Measurements from ENCODE around the gene PLA2G4F. TPM values are rescaled to one million over a fixed set of nuclear protein-coding genes. Genes with fewer than 3 reads are reported as not detected.

Gene PLA2G4F
- total RNA-seq, 2 experiments from 2014 or later: not detected

DNA sequence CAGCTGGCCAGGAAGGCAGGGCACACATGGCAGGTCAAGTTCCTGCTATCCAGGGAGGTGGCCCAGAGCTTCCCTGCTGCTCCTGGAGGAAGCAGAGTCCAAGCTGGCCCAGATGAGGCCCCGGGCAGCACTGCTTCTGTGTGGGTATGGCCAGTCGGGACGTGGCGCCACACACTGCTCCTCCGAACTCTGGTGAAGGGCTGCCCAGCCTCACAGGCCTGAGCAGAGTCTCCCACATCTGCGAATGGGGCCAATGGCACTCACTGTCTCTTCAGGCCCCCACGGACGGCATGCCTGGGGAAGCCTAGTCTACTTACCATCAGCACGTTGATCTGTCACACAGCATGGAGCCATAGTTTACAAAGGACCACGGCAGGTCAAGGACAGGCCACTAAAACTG is 2.5 kb upstream of the PLA2G4F start:
- no peak overlapping the region for H3K4me3 Mint-ChIP-seq
- ATAC-seq (ENCODE audit: low read depth) (no peak), DNase-seq (no peak)
- POLR2A ChIA-PET: interaction anchor here (0.6 kb wide), 1 partner anchor 34 kb away, joined by 3 read pairs; no protein-coding TSS in a partner anchor
- H3K27me3 Mint-ChIP-seq: no peaks in the 10 kb centered on the region
- H3K27ac Mint-ChIP-seq: no peak overlapping the region
- peaks cover 14% of the 10 kb centered on the region for H3K36me3 Mint-ChIP-seq
- H3K4me1 Mint-ChIP-seq: peaks cover 4% of the 10 kb centered on the region
- H3K9me3 Mint-ChIP-seq: no peaks in the 10 kb centered on the region

DNA sequence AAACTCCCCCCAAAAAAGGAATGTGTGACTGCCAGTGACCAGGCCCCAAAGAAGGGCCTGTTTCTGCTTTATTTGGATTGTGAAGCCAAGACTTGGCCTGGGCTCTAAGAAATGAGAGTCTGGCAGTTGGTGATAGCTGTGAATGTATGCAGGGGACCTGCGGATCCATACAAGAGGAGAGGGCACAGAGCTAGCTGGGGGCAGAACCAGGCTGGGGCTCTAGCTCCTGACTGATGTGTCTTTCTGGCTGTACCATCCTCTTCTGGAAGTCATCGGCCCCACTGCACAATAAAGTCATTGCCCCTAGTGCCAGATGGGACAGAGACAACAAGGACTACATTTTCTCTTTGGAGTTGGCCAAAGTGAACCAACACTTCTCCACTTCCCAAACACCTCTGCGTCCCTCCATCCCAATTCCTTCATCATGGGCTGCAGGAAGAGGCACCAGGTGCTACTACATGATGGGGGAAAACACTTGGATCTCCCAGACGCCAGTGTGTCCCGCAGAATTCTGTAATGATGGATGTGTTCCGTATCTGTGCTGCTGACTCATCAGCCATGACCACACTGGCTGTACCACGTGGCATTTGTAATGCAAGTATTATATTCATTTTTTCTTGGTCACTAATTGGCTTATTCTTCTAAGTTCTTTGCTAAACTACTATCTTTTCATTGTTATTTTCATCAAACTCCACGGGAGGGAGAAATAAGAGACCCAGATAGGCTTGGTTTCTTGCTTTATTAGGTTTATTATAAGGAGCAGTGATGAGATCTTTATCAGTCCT is 1.7 kb upstream of the PLA2G4F start:
- Mint-ChIP-seq H3K27ac (no peak overlapping the region), H3K4me1 (peaks cover 4% of the 10 kb centered on the region), H3K4me3 (no peak overlapping the region), H3K36me3 (peaks cover 14% of the 10 kb centered on the region), H3K27me3 (no peaks in the 10 kb centered on the region), H3K9me3 (no peaks in the 10 kb centered on the region)
- DNase-seq (no peak), ATAC-seq (ENCODE audit: low read depth) (no peak)
- POLR2A ChIA-PET: interaction anchor here (0.6 kb wide), 1 partner anchor 35 kb away, joined by 3 read pairs; no protein-coding TSS in a partner anchor

DNA sequence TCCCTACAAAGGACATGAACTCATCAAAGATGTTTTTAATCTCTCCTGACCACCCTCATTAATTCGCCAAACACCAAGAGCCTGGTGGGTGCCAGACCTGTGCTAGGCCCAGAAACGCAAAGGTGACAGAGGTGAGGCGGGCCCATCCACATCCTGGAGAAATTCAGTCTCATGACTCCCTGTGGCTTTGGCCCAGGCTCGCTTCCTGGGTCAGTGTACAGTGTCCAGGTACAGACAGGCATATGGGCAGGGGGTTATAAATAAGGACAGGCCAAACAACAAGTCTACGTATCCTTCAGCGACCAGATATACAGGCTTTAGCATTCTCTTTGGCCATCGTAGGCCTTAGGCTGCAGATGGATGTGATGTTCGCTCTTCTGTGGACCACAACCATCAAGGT is 945 bp upstream of the PLA2G4F start:
- H3K9me3 Mint-ChIP-seq: no peaks in the 10 kb centered on the region
- peaks cover 4% of the 10 kb centered on the region for H3K4me1 Mint-ChIP-seq
- peaks cover 14% of the 10 kb centered on the region for H3K36me3 Mint-ChIP-seq
- no peak overlapping the region for H3K27ac Mint-ChIP-seq
- H3K4me3 Mint-ChIP-seq: no peak overlapping the region
- POLR2A ChIA-PET: no interaction called here
- DNase-seq: no peak
- H3K27me3 Mint-ChIP-seq: no peaks in the 10 kb centered on the region
- no peak for ATAC-seq (ENCODE audit: low read depth)

DNA sequence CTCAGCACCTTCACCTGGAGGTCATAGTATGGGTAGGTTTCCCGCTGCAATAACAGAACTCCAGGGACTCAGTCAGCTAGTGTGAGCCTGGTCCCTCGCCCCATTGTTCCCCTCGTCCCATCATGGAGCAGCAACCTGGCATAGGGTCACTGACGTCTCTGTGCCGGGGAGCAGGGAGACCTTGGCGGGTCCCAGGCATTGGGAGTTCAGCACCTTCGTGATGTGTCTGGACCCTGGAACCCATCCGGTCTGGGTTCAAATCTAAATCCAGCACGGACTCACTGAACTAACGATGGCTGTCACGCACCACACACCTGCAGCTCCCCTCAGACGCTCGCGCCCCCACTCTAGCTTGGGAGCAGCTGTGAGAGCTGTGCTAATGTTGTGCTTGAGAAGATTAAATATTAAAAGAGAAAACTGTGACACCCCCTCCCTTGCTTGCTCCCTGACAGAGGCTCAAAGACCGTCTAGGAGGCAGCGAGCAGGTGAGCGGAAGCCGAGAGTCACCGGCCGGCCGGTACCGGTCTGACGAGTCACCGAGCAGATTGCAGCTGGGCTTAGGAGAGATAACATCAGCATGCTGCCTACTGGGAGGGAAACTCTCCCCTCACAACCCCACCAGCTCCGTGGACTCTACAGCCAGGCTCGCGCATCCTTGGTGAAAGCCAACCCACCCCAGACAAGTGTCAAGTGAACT is 742 bp downstream of the PLA2G4F start:
- Mint-ChIP-seq H3K9me3 (no peaks in the 10 kb centered on the region), H3K27me3 (no peaks in the 10 kb centered on the region), H3K27ac (no peak overlapping the region), H3K4me1 (peaks cover 4% of the 10 kb centered on the region), H3K4me3 (no peak overlapping the region), H3K36me3 (peaks cover 10% of the 10 kb centered on the region)
- DNase-seq (no peak), ATAC-seq (ENCODE audit: low read depth) (no peak)
- POLR2A ChIA-PET: no interaction called here

DNA sequence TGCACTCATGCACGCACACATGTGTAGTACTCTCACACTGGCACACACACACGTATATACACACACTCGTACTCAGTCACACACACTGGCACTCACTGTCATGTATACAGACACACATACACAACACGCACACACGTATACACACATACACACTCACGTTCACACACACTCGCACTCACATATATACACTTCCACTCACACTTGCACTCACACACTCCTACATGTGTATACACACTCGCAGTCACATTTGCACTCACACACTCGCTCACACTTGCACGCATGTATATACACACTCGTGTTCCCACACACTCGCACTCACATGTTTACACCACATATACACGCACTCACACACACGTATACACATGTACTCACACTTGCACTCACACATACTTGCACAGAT is 1.5 kb downstream of the PLA2G4F start:
- Mint-ChIP-seq H3K27me3 (no peaks in the 10 kb centered on the region), H3K27ac (no peak overlapping the region), H3K9me3 (no peaks in the 10 kb centered on the region), H3K4me3 (no peak overlapping the region), H3K4me1 (peaks cover 4% of the 10 kb centered on the region), H3K36me3 (peaks cover 9% of the 10 kb centered on the region)
- POLR2A ChIA-PET: no interaction called here
- ATAC-seq (ENCODE audit: low read depth): no peak
- DNase-seq: no peak

DNA sequence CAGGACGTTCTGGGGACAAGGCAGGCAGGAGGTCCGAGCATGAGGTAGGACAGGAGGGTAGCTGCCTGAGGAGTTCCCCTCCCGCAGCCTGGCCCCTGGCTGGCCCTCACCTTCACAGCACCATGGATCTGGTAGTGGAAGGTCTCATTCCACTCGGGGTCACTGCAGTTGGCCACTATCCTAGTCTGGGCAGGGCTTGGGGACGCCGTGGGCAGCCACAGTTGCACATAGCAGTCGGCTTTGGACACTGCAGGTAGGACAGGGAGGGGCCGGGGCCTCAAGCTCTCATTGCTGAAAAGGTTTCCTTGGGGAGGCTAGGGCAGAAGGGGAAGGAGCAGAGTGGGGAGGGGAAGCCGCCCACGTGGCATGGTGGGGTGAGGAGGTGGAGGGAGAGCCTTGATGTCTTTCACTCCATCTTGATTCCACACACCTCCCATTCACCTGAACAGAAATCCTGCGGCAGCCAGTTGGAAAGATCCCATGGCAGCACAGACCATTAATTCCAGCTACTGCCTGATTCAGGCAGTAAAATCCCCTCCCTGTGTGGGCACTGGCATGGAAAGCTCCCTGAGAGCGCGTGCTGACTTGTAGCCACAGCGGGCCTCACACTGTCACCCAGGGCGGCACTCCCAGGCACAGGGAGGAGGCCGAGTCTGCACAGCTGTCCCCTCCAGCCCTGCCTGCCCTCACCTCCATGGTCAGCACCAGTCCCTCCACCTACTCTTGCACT is 2.1 kb downstream of the PLA2G4F start:
- peaks cover 7% of the 10 kb centered on the region for H3K36me3 Mint-ChIP-seq
- POLR2A ChIA-PET: no interaction called here
- H3K9me3 Mint-ChIP-seq: no peaks in the 10 kb centered on the region
- H3K4me3 Mint-ChIP-seq: no peak overlapping the region
- peaks cover 4% of the 10 kb centered on the region for H3K4me1 Mint-ChIP-seq
- ATAC-seq (ENCODE audit: low read depth): no peak
- H3K27me3 Mint-ChIP-seq: no peaks in the 10 kb centered on the region
- no peak for DNase-seq
- no peak overlapping the region for H3K27ac Mint-ChIP-seq

DNA sequence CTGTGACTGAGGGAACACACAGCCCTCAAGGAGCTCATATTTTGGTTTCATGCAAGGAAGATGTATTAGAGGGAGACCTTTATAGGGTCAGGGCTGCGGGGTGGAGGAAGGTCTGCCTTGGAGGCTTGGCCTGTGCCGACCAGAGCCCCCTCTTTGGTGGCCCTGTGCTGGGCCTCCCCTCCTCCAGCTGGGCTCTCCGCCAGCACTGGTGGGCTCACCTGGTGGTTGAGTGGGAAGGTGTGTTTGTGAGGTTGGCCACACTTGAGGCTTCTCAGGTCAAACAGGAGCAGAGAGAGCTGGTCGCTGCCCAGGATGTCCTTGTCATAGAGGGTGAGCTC is 2.6 kb downstream of the PLA2G4F start:
- DNase-seq (no peak), ATAC-seq (ENCODE audit: low read depth) (no peak)
- no peaks in the 10 kb centered on the region for H3K27me3 Mint-ChIP-seq
- H3K9me3 Mint-ChIP-seq: no peaks in the 10 kb centered on the region
- H3K27ac Mint-ChIP-seq: no peak overlapping the region
- H3K4me3 Mint-ChIP-seq: no peak overlapping the region
- peaks cover 3% of the 10 kb centered on the region for H3K36me3 Mint-ChIP-seq
- peaks cover 4% of the 10 kb centered on the region for H3K4me1 Mint-ChIP-seq
- POLR2A ChIA-PET: no interaction called here

DNA sequence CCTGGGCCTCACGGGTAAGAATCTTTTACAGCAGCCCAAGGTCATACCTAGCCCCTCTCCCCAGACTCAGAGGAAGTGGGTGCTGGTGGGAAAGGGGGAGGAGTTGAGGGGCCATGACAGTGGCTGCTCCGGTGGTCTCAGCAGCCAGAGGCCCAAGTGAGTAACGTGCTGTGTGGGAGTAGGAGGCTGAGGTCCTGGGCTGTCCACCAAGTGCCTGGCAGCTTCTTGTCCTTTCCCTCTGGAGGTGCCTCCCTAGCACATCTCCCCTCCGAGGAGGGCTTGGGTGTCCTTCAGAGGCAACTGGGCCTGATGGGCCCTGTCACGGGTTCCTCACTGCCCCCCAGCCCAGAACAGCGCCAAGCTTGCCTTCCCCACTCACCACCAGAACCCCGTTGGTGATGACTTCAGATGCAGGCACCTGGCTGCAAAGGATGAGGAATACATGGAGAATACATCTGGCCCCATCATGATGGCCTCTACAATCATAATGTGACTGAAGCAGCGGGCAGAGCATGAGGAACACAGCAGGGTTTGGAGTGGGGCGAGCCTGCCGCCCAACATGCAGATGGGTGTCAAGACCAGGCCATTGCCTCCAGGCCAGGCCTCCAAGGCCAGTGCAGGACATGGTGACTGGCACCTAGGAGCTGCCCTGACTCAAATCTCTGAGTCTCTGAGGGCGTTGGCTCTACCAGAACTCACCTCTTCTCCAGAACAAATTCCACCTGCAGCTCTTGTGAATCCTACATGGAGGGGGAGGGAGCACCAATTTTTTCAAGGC is 3.3 kb downstream of the PLA2G4F start:
- DNase-seq: peak; percentile 21

DNA sequence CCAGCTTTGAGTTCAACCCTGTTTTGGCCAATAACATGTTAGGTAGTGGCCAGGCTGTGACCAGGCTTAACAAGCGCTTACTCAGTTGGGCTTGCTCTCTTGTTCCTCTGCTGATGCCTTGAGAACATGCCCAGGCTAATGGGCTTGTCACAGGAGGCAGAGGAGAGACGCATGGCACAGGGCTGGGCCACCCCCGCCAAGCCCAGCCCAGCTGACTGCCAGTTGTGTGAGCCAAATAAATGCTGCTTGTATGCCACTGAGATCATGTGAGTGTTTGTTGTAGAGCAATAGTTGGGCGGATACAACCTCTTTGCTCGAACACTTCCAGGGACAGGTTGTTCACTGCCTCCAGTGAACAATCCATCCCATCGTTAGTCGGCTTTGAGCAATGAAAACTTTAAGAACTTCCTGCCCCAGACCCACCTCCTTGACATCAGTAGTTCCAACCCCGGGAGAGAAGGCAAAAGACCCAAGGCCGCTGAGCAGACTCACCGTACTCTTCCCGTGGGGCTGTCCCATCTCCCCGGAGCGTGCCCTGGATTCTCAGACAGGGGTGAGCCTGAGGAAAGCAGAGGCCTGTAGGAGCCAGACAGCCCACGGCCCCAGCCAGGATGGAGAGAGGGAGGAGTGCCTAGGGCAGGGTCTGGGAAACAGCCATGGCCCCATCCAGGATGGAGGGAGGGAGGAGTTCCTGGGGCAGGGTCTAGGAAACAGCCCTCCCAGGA is 4.1 kb downstream of the PLA2G4F start:
- peak; percentile 11 for DNase-seq
- no peak overlapping the region for H3K27ac Mint-ChIP-seq
- no peaks in the 10 kb centered on the region for H3K27me3 Mint-ChIP-seq
- no peak overlapping the region for H3K4me3 Mint-ChIP-seq
- no peaks in the 10 kb centered on the region for H3K36me3 Mint-ChIP-seq
- no peaks in the 10 kb centered on the region for H3K9me3 Mint-ChIP-seq
- POLR2A ChIA-PET: no interaction called here
- no peak for ATAC-seq (ENCODE audit: low read depth)
- H3K4me1 Mint-ChIP-seq: no peaks in the 10 kb centered on the region

More for the DNA sequence above, 3.3 kb downstream of the PLA2G4F start:
- POLR2A ChIA-PET: no interaction called here
- H3K4me3 Mint-ChIP-seq: no peak overlapping the region
- H3K9me3 Mint-ChIP-seq: no peaks in the 10 kb centered on the region
- H3K36me3 Mint-ChIP-seq: no peaks in the 10 kb centered on the region
- ATAC-seq (ENCODE audit: low read depth): no peak
- no peak overlapping the region for H3K27ac Mint-ChIP-seq
- H3K4me1 Mint-ChIP-seq: no peaks in the 10 kb centered on the region
- H3K27me3 Mint-ChIP-seq: no peaks in the 10 kb centered on the region

DNA sequence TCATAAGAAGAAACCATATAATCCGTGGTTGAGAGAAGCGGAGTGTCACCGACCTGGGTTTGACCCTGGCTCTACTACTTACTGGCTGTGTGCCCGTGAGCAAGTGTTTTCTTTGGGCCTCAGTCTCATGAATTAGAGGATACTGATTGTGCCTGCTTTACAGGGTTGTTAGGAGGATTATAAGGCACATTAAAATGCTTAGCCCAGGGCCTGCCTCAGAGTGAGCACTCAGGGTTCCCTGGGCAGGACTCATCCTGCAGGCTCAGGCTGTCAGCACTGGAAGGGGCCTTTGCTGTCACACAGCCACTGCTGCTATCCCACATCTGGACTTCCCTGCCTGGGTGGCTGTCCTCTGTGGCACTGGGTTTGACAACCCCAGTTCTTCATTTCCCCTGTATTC is 4.7 kb downstream of the PLA2G4F start:
- H3K9me3 Mint-ChIP-seq: no peaks in the 10 kb centered on the region
- H3K4me1 Mint-ChIP-seq: no peaks in the 10 kb centered on the region
- H3K4me3 Mint-ChIP-seq: no peak overlapping the region
- H3K27me3 Mint-ChIP-seq: no peaks in the 10 kb centered on the region
- DNase-seq (peak; percentile 21), ATAC-seq (ENCODE audit: low read depth) (no peak)
- H3K36me3 Mint-ChIP-seq: no peaks in the 10 kb centered on the region
- no peak overlapping the region for H3K27ac Mint-ChIP-seq
- POLR2A ChIA-PET: no interaction called here

DNA sequence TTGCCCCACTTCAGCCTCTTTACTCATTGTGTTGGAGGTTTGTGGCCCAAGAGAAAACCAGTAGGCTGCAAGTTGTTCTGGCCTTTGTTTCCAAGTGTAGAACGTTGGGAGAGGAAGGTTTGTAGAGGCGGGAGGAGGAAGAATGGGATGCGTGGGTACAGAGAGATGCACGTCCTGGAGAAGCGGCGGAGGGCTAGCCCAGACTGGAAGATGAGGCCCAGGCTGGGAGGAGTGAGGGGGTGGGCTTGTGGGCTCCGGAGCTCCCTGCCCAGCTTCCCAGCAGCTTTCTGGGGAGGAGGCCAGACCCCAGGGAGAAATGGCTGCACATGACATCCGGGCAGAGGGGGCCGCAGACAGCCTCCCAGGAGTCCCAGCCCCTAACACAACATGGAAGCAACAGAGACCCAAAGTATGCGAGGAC is 5.3 kb downstream of the PLA2G4F start:
- Mint-ChIP-seq H3K4me1 (no peaks in the 10 kb centered on the region), H3K36me3 (no peaks in the 10 kb centered on the region), H3K27ac (no peak overlapping the region), H3K4me3 (no peak overlapping the region), H3K27me3 (no peaks in the 10 kb centered on the region), H3K9me3 (no peaks in the 10 kb centered on the region)
- DNase-seq (peak; percentile 20), ATAC-seq (ENCODE audit: low read depth) (no peak)
- POLR2A ChIA-PET: no interaction called here

DNA sequence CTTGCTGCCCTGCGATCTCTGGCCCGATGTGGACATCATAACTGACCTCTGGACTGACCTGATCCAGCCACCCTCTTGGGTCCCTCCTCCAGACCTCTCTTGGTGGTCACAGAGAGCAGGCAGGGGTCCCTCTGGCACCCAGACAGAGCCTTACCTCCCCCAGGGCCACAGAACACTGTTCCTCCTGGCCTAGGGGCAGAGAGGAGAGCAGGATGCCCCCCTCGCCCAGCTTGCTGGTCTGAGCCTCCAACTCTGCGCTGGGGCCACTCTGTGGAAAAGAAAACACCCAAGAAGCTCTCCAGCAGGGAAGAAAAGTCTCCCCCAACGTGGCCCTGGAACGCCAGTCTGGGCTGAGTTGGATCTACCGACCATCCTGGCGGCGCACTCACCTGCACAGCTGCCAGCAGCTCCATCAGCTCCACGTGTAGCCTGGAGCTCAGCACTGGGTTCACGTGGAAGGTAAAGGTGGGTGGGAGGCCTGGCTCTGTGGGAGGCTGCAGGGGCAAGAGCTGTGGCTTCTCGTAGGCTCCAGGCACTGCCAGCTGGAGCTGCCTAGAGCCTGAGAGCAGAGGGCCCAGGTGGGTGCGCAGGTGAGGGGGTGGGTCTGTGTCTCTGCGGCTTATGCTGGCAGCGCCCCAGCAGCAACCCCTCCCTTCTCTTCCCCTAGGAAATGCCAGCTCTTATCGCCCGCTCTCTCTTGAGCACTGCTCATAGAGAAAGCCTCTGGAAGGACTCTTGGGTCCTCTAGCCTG is 6.0 kb downstream of the PLA2G4F start:
- H3K4me3 Mint-ChIP-seq: no peak overlapping the region
- no peaks in the 10 kb centered on the region for H3K4me1 Mint-ChIP-seq
- no peak for ATAC-seq (ENCODE audit: low read depth)
- DNase-seq: peak; percentile 15
- no peak overlapping the region for H3K27ac Mint-ChIP-seq
- H3K36me3 Mint-ChIP-seq: no peaks in the 10 kb centered on the region
- no peaks in the 10 kb centered on the region for H3K9me3 Mint-ChIP-seq
- no peaks in the 10 kb centered on the region for H3K27me3 Mint-ChIP-seq
- POLR2A ChIA-PET: no interaction called here
